Measurements from ENCODE around the gene SMPD3. TPM values are rescaled to one million over a fixed set of nuclear protein-coding genes. Genes with fewer than 3 reads are reported as not detected.
A peak's percentile ranks its signal among the peaks of the same experiment; 100 is the strongest.
"Not testable (repeated sequence)": the region's sequence is repeated elsewhere in the genome, so short reads cannot be mapped to it uniquely, and the experiment has no call there.

SMPD3 gene
- 0.45 TPM for polyA plus RNA-seq (2013, experiment 1 of 2; ENCODE audit: insufficient read length)
- polyA plus RNA-seq (2013, experiment 2 of 2; ENCODE audit: insufficient read length) = 0.24 TPM

- DNase-seq = peak; percentile 99
Measured at GRCh38 chr16:68448360-68448970, at the start of gene SMPD3. TSS of gene SMPD3 (minus strand) at chr16:68448508. CDS start at chr16:68372181, 76,327 bp downstream.

GRCh38 chr16:68496689-68497088 is 48.4 kb upstream of the SMPD3 start:
- DNase-seq = no peak

GRCh38 chr16:68494261-68494660 is 46.0 kb upstream of the SMPD3 start:
- not testable (repeated sequence) for DNase-seq

GRCh38 chr16:68493412-68494070 is 45.2 kb upstream of the SMPD3 start:
- no peak for DNase-seq

GRCh38 chr16:68492543-68493411 is 44.5 kb upstream of the SMPD3 start:
- no peak for DNase-seq

- DNase-seq = no peak
Measured at GRCh38 chr16:68492151-68492542, 43.8 kb upstream of the SMPD3 start.

- no peak for DNase-seq
Measured at GRCh38 chr16:68491576-68491950, 43.3 kb upstream of the SMPD3 start.

- DNase-seq = peak; percentile 12
Measured at GRCh38 chr16:68490829-68491575, 42.7 kb upstream of the SMPD3 start.

- no peak for DNase-seq
Measured at GRCh38 chr16:68490358-68490757, 42.0 kb upstream of the SMPD3 start.

- no peak for DNase-seq
Measured at GRCh38 chr16:68488554-68488953, 40.2 kb upstream of the SMPD3 start.

- DNase-seq = no peak
Measured at GRCh38 chr16:68487669-68488068, 39.4 kb upstream of the SMPD3 start.

GRCh38 chr16:68487203-68487514 is 38.9 kb upstream of the SMPD3 start:
- DNase-seq = no peak

GRCh38 chr16:68486502-68487202 is 38.3 kb upstream of the SMPD3 start:
- no peak for DNase-seq

GRCh38 chr16:68481636-68482035 is 33.3 kb upstream of the SMPD3 start:
- DNase-seq = no peak

GRCh38 chr16:68480084-68480995 is 32.0 kb upstream of the SMPD3 start:
- DNase-seq = no peak

- no peak for DNase-seq
Measured at GRCh38 chr16:68479271-68479670, 31.0 kb upstream of the SMPD3 start.

GRCh38 chr16:68478526-68479250 is 30.4 kb upstream of the SMPD3 start:
- no peak for DNase-seq

GRCh38 chr16:68475071-68475470 is 26.8 kb upstream of the SMPD3 start:
- no peak for DNase-seq

- no peak for DNase-seq
Measured at GRCh38 chr16:68473358-68474070, 25.2 kb upstream of the SMPD3 start.

GRCh38 chr16:68472581-68472980 is 24.3 kb upstream of the SMPD3 start:
- DNase-seq = no peak
